ENCODE results near the gene FAM114A1. TPM values are rescaled to one million over a fixed set of nuclear protein-coding genes. Genes with fewer than 3 reads are reported as not detected.

Gene FAM114A1
- total and polyA plus RNA-seq, 7 experiments from 2014 or later: 0.56 to 0.83 (median 0.64) TPM; not detected in 4

DNA sequence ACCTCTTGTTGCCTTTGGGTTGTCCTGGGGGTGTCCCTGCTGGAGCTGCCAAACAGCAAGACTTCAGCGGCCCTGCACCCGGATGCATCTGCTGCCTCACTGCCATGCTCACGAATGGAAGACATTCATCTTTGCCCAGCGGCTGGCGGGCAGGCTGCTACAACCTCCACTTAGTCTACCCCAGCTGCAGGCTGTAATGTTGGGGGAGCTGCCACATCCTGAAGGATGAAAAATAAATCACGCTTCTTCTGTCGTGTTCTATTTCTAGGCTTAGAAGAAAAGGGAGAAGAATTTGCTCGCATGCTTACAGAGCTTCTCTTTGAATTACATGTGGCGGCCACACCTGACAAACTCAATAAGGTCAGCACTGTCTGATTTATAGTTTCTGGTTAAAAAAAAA is 61.4 kb downstream of the FAM114A1 start:
- no peak for DNase-seq
- H3K27ac ChIP-seq (ENCODE audit: low read depth, low read length): no peak overlapping the region
- Mint-ChIP-seq H3K4me1 (no peaks in the 10 kb centered on the region), H3K36me3 (no peaks in the 10 kb centered on the region), H3K9me3 (no peaks in the 10 kb centered on the region), H3K27me3 (peaks cover 0 to 4% (median 0%) of the 10 kb centered on the region in 5 donors), H3K27ac (no peak overlapping the region), H3K4me3 (no peak overlapping the region)
- no peaks in the 10 kb centered on the region for H3K9me3 ChIP-seq (ENCODE audit: control insufficient read depth in 2 of 3, low read length in 3 of 3)
- intact Hi-C loops (cut with micrococcal nuclease): no loop called here
- no peak overlapping the region for H3K4me3 ChIP-seq (ENCODE audit: low read length)
- CTCF ChIA-PET: interaction anchor here (0.9 kb wide), 1 partner anchor 15 kb away, joined by 3 read pairs; no protein-coding TSS in a partner anchor
- no peaks in the 10 kb centered on the region for H3K36me3 ChIP-seq (ENCODE audit: control insufficient read depth in 2 of 3, insufficient read depth in 3 of 3, low read length in 3 of 3)
- H3K27me3 ChIP-seq (ENCODE audit: control insufficient read depth in 2 of 2, insufficient read depth in 2 of 2, low read length in 2 of 2): no peaks in the 10 kb centered on the region
- POLR2A ChIA-PET: no interaction called here
- ATAC-seq: no peak
- no peaks in the 10 kb centered on the region for H3K4me1 ChIP-seq (ENCODE audit: control insufficient read depth in 2 of 2, insufficient read depth in 2 of 2, low read length in 2 of 2)

DNA sequence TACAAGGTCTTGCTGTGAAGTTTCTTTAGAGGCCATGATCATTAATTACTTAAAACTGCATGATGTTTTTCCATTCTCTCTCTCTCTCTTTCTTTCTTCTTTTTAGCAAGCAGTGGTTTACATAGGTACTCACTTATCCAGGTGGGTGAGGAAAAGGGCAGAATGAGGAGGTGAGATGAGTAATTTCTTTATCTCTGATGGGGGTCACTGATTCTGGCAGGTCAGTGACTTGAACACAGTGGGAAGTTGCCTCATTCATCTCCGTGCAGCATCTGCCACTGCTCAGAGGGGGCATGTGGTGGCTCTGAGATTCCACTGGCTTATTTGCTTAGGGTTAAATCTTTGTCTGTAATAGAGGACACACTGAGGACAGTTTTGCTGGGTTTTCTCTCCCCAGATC is 62.6 kb downstream of the FAM114A1 start:
- no peaks in the 10 kb centered on the region for H3K36me3 ChIP-seq (ENCODE audit: control insufficient read depth in 2 of 3, insufficient read depth in 3 of 3, low read length in 3 of 3)

DNA sequence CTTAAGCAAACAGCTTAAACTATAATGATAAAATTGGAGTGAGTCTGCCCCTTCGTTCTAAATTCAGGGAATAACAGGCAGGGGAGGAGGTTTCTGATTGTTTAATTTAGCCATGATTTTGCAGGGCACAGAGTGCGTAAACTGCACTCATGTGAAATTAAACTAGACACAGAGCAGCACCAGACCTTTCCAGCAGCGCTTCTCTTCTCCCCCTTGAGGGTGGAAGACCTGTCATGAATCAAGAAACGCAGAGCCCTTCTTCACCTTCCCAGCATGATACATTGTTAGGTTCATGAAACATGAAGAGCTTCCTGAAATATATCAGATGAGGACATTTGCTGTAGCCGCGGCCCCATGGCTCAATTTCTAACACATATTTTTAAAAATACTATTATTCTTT is 63.1 kb downstream of the FAM114A1 start:
- Histone ChIP-seq H3K4me1 (ENCODE audit: control insufficient read depth in 2 of 2, insufficient read depth in 2 of 2, low read length in 2 of 2) (no peaks in the 10 kb centered on the region), H3K4me3 (ENCODE audit: low read length) (no peak overlapping the region), H3K36me3 (ENCODE audit: control insufficient read depth in 2 of 3, insufficient read depth in 3 of 3, low read length in 3 of 3) (no peaks in the 10 kb centered on the region), H3K27me3 (ENCODE audit: control insufficient read depth in 2 of 2, insufficient read depth in 2 of 2, low read length in 2 of 2) (no peaks in the 10 kb centered on the region), H3K27ac (ENCODE audit: low read depth, low read length) (no peak overlapping the region), H3K9me3 (ENCODE audit: control insufficient read depth in 2 of 3, low read length in 3 of 3) (no peaks in the 10 kb centered on the region)
- H3K27ac Mint-ChIP-seq: no peak overlapping the region
- ChIA-PET POLR2A (no interaction called here), CTCF (no interaction called here)
- peaks cover 0 to 4% (median 0%) of the 10 kb centered on the region in 5 donors for H3K27me3 Mint-ChIP-seq
- no peaks in the 10 kb centered on the region for H3K36me3 Mint-ChIP-seq
- DNase-seq: no peak
- no peak overlapping the region for H3K4me3 Mint-ChIP-seq
- ATAC-seq: no peak
- no peaks in the 10 kb centered on the region for H3K4me1 Mint-ChIP-seq
- intact Hi-C loops (cut with micrococcal nuclease): no loop called here
- H3K9me3 Mint-ChIP-seq: no peaks in the 10 kb centered on the region

More for the DNA sequence above, 62.6 kb downstream of the FAM114A1 start:
- no peak for DNase-seq
- ATAC-seq: no peak
- Histone ChIP-seq H3K4me3 (ENCODE audit: low read length) (no peak overlapping the region), H3K9me3 (ENCODE audit: control insufficient read depth in 2 of 3, low read length in 3 of 3) (no peaks in the 10 kb centered on the region), H3K4me1 (ENCODE audit: control insufficient read depth in 2 of 2, insufficient read depth in 2 of 2, low read length in 2 of 2) (no peaks in the 10 kb centered on the region), H3K27me3 (ENCODE audit: control insufficient read depth in 2 of 2, insufficient read depth in 2 of 2, low read length in 2 of 2) (no peaks in the 10 kb centered on the region), H3K27ac (ENCODE audit: low read depth, low read length) (no peak overlapping the region)
- Mint-ChIP-seq H3K27ac (no peak overlapping the region), H3K4me3 (no peak overlapping the region), H3K36me3 (no peaks in the 10 kb centered on the region), H3K4me1 (no peaks in the 10 kb centered on the region), H3K9me3 (no peaks in the 10 kb centered on the region), H3K27me3 (peaks cover 0 to 4% (median 0%) of the 10 kb centered on the region in 5 donors)
- ChIA-PET CTCF (no interaction called here), POLR2A (no interaction called here)
- intact Hi-C loops (cut with micrococcal nuclease): no loop called here

DNA sequence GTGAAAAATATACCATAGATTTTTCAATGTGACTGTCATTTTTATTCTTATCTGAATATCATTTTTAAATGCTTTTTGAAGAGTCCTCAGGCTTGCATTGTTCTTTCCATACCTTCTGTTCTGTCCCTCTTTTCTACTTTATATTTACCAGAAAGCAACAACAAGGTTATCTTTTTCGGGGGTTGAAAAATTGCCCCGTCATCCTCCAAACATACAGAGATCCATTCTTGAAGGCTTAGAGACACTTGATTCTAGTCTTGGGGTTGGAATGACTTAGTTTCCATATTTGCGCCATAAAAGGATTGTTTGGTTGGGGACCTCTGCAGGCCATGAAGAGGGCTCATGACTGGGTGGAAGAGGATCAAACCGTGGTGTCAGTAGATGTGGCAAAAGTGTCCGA is 63.5 kb downstream of the FAM114A1 start:
- Mint-ChIP-seq H3K27me3 (peaks cover 0 to 4% (median 0%) of the 10 kb centered on the region in 5 donors), H3K27ac (no peak overlapping the region), H3K36me3 (no peaks in the 10 kb centered on the region), H3K4me1 (no peaks in the 10 kb centered on the region), H3K9me3 (no peaks in the 10 kb centered on the region), H3K4me3 (no peak overlapping the region)
- H3K27ac ChIP-seq (ENCODE audit: low read depth, low read length): no peak overlapping the region
- intact Hi-C loops (cut with micrococcal nuclease): no loop called here
- no peaks in the 10 kb centered on the region for H3K36me3 ChIP-seq (ENCODE audit: control insufficient read depth in 2 of 3, insufficient read depth in 3 of 3, low read length in 3 of 3)
- POLR2A ChIA-PET: no interaction called here
- CTCF ChIA-PET: no interaction called here
- H3K9me3 ChIP-seq (ENCODE audit: control insufficient read depth in 2 of 3, low read length in 3 of 3): no peaks in the 10 kb centered on the region
- DNase-seq (no peak), ATAC-seq (no peak)
- H3K4me1 ChIP-seq (ENCODE audit: control insufficient read depth in 2 of 2, insufficient read depth in 2 of 2, low read length in 2 of 2): no peaks in the 10 kb centered on the region
- no peaks in the 10 kb centered on the region for H3K27me3 ChIP-seq (ENCODE audit: control insufficient read depth in 2 of 2, insufficient read depth in 2 of 2, low read length in 2 of 2)
- H3K4me3 ChIP-seq (ENCODE audit: low read length): no peak overlapping the region

DNA sequence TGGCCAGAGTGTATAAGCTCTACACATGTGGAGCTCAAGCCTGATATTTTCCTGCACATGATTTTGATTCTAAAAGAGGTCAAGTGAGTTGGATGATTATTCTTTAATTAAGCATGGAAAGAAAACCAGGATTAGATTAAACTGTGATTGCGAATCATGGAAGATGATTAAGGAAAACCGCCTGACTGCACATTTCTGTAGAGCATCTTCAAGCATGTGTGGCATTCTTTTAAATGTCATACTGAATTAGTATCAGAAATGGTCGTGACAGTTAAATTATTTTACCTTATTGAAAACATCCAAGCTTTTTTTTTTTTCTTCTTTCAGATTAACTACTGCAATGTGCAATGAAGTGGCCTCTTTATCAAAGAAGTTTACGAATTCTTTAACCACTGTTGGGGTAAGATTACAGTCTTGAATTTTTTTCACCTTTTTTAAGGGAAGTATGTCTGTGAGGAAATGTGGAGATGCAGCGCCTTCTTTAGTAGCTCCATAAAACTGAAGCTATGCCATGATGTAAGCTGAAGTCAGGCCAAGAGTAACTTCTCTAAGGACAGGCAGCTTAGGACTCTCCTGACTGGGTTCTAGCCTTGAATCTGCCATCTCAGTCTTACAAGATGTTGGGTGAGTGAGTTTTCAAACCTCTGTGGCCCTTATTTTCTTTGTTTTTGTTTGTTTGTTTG is 67.9 kb downstream of the FAM114A1 start:
- CTCF ChIA-PET: no interaction called here
- Mint-ChIP-seq H3K4me3 (no peak overlapping the region), H3K36me3 (peaks cover 0 to 3% (median 0%) of the 10 kb centered on the region in 5 donors), H3K9me3 (no peaks in the 10 kb centered on the region), H3K27me3 (no peaks in the 10 kb centered on the region), H3K27ac (no peak overlapping the region), H3K4me1 (peaks cover 0 to 13% (median 0%) of the 10 kb centered on the region in 7 donors)
- H3K9me3 ChIP-seq (ENCODE audit: control insufficient read depth in 2 of 3, low read length in 3 of 3): no peaks in the 10 kb centered on the region
- no peak overlapping the region for H3K4me3 ChIP-seq (ENCODE audit: low read length)
- H3K36me3 ChIP-seq (ENCODE audit: control insufficient read depth in 2 of 3, insufficient read depth in 3 of 3, low read length in 3 of 3): no peaks in the 10 kb centered on the region
- H3K27me3 ChIP-seq (ENCODE audit: control insufficient read depth in 2 of 2, insufficient read depth in 2 of 2, low read length in 2 of 2): no peaks in the 10 kb centered on the region
- intact Hi-C loops (cut with micrococcal nuclease): no loop called here
- H3K4me1 ChIP-seq (ENCODE audit: control insufficient read depth in 2 of 2, insufficient read depth in 2 of 2, low read length in 2 of 2): no peaks in the 10 kb centered on the region
- H3K27ac ChIP-seq (ENCODE audit: low read depth, low read length): no peak overlapping the region
- ATAC-seq (no peak), DNase-seq (no peak)
- POLR2A ChIA-PET: interaction anchor here (0.8 kb wide), 1 partner anchor 119 kb away, joined by 3 read pairs; no protein-coding TSS in a partner anchor

DNA sequence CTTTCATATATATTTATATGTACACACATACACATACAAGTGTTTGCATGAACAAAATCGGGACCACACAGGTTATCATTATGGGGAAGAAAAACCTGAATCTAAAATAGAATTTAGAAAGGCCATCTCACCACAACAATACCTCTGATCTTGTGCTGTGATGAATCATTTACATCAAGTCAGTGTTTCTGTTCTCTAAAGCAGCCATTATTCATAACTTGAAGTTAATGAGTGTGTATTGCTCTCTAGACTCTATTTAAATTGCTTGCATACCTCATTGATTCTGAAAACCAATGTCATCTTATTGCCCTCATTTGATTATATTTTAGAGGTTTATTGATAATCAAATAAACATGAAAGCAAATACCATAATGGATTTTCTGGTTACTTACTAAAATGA is 71.6 kb downstream of the FAM114A1 start:
- H3K36me3 Mint-ChIP-seq: peaks cover 0 to 6% (median 0%) of the 10 kb centered on the region in 5 donors
- Histone ChIP-seq H3K4me1 (ENCODE audit: control insufficient read depth in 2 of 2, insufficient read depth in 2 of 2, low read length in 2 of 2) (no peaks in the 10 kb centered on the region), H3K27me3 (ENCODE audit: control insufficient read depth in 2 of 2, insufficient read depth in 2 of 2, low read length in 2 of 2) (no peaks in the 10 kb centered on the region), H3K9me3 (ENCODE audit: control insufficient read depth in 2 of 3, low read length in 3 of 3) (no peaks in the 10 kb centered on the region), H3K27ac (ENCODE audit: low read depth, low read length) (no peak overlapping the region), H3K4me3 (ENCODE audit: low read length) (no peak overlapping the region), H3K36me3 (ENCODE audit: control insufficient read depth in 2 of 3, insufficient read depth in 3 of 3, low read length in 3 of 3) (no peaks in the 10 kb centered on the region)
- H3K27me3 Mint-ChIP-seq: no peaks in the 10 kb centered on the region
- ChIA-PET CTCF (no interaction called here), POLR2A (no interaction called here)
- intact Hi-C loops (cut with micrococcal nuclease): no loop called here
- peaks cover 0 to 22% (median 0%) of the 10 kb centered on the region in 7 donors for H3K4me1 Mint-ChIP-seq
- ATAC-seq (no peak), DNase-seq (no peak)
- H3K27ac Mint-ChIP-seq: no peak overlapping the region
- no peak overlapping the region for H3K4me3 Mint-ChIP-seq
- H3K9me3 Mint-ChIP-seq: no peaks in the 10 kb centered on the region

DNA sequence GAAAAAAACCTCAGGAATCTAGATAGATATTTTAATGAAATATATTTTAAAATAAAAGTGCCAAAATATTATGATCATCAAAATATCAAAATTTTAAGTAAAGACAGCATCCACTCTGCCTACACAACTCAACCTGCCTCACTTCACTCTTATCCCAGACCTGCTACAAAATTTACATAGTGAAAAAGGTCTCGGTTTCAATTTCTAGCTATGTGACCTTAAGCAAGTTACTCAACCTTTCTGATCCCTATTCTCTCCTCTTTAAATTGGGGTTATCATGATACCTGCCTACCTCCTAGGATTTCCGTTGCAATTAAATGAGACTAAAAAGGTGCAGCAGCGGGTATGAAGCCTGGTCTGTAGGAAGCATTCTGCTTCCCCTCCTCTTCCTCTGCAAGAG is 72.9 kb downstream of the FAM114A1 start:
- H3K36me3 Mint-ChIP-seq: peaks cover 0 to 6% (median 0%) of the 10 kb centered on the region in 5 donors
- CTCF ChIA-PET: interaction anchor here (0.7 kb wide), 1 partner anchor 690 kb away, joined by 4 read pairs; no protein-coding TSS in a partner anchor
- H3K27me3 ChIP-seq (ENCODE audit: control insufficient read depth in 2 of 2, insufficient read depth in 2 of 2, low read length in 2 of 2): no peaks in the 10 kb centered on the region
- no peak for ATAC-seq
- DNase-seq: no peak
- no peak overlapping the region for H3K4me3 ChIP-seq (ENCODE audit: low read length)
- peak overlapping the region in 1 of 9 donors; percentile 3 for H3K27ac Mint-ChIP-seq
- H3K36me3 ChIP-seq (ENCODE audit: control insufficient read depth in 2 of 3, insufficient read depth in 3 of 3, low read length in 3 of 3): no peaks in the 10 kb centered on the region
- intact Hi-C loops (cut with micrococcal nuclease): no loop called here
- no peaks in the 10 kb centered on the region for H3K27me3 Mint-ChIP-seq
- no peak overlapping the region for H3K27ac ChIP-seq (ENCODE audit: low read depth, low read length)
- no peaks in the 10 kb centered on the region for H3K4me1 ChIP-seq (ENCODE audit: control insufficient read depth in 2 of 2, insufficient read depth in 2 of 2, low read length in 2 of 2)
- POLR2A ChIA-PET: no interaction called here
- no peak overlapping the region for H3K4me3 Mint-ChIP-seq
- no peaks in the 10 kb centered on the region for H3K9me3 Mint-ChIP-seq
- peaks cover 0 to 22% (median 0%) of the 10 kb centered on the region in 7 donors for H3K4me1 Mint-ChIP-seq
- no peaks in the 10 kb centered on the region for H3K9me3 ChIP-seq (ENCODE audit: control insufficient read depth in 2 of 3, low read length in 3 of 3)

Data from naive thymus-derived CD4-positive, alpha-beta T cell (primary cell).